ENCODE results near the gene C1QTNF5.

Gene C1QTNF5

GRCh38 chr11:119356349-119357031, 15.8 kb upstream of the C1QTNF5 start:
- peak; percentile 20 to 63 (median 46) for DNase-seq

DNA sequence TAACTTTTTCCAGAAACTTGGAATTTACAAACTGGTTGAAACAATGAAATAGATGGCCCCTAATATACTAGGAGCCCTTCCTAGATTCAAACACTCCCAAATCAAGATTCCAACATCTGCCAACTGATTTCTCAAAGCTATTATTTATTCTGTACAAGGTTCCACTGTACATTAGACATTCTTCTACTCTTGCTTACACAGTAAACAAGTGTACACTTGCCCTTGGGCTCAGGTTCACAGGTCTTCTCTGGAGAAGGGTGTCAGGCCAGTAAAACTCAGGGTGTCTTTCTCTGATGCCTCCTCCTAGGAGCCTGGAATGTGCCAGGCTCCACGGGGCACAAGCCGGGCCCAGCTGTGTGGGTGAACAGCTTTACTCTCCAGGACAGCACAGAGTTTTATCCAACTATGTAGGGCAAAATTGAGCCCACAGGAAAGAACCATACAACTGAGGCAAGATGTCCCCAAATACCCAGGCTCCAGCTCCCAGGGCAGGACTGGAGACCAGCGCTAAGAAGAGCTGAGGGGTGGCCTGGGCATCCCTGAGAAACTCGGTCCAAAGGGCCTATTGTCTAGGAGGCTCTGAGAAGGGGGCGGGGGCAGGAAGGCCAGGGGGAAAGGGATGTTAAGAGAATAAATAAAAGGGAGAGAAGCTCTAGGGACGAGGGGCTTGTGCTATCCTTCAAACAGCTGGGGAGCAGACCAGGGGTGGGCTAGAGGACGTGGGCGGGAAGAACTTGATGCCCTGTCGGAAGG, 14.6 kb upstream of the C1QTNF5 start:
- DNase-seq, result no peak

- DNase-seq, result no peak
These were observed 12.2 kb upstream of the C1QTNF5 start for GRCh38 chr11:119352857-119353260.

DNA sequence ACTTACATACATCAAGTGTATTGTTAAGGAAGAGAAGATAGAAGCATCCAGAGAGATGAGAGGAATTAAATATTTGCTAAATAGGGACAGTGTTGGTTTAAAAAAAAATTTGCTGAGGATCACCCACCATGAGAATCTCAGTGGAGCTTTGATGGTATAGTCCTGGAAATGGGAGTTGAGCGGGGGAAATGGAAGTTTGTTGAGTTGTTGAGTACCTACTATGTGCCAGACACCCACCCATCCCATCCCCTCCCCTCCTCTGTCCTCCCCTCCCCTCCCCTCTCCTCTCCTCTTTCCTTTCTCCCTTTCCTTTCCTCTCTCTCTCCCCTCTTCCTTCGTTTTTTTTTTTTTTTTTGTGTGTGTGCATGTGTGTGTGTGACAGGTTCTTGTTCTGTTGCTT, 10.5 kb upstream of the C1QTNF5 start:
- DNase-seq, result no peak

DNA sequence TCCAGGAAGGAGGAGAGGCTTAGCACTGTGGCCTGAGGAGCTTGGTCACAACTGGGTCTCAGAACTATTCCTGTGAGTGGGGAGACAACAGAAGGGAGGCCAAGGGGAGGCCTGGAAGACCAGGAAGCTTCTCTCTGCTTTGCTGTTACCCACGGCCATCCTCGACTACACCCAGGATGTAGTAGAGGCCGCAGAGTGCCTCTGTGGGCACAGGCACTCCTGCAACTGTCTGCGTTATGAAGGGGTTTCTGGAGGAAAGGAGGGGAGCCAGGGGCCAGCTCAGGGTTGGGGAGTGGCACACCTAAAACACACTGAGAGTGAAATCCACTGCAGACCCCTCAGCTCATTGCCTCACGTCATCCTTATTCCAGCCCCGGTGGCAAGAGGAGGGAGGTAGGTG, 9.6 kb upstream of the C1QTNF5 start:
- DNase-seq, result no peak

DNA sequence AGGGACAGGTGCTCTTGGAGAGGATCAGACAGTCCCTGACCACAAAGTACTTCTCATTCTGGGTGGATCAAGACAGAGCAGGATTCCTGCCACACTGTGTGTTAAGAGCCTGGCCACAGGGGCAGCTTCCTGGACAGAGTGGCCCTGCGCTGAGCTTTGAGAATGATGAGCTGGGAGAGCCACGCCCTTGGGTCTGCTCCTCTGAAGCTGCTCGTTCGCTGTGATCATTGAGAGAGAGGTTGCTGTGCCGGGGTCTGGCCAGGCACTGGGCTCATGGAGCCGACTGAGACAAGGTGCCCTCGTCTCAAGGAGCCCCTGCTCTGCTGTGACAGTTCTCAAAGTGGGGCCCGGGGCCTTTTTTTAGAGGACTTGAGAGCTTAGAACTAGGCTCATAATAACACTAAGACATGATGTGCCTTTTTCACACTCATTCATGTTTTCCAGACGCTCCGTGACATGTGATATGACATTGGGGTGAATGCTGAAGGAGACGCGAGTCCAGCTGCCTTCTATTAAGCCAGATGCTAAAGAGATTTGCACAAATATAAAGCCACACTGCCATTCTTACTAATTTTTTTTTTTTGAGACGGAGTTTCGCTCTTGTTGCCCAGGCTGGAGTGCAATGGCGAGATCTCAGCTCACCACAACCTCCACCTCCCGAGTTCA, 7.4 kb upstream of the C1QTNF5 start:
- no peak for DNase-seq

DNA sequence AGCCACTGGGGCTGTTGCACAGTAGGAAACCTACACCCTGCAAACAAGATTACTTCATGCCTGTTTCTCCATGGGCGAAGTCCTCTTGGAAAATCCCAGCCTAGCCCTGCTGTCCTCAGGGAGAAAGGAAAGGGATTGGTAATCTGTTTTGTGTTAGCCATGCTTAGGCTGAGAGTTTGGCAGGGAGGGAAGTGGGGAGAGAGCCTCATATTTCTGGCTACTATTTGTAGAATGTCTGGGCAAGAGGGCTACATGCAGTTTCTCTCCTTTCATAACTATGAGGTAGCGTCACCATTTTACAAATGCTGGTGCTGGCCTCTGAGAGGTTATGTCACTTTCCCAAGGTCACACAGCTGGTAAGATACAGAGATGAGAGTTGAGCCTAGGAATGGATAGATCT, 6.6 kb upstream of the C1QTNF5 start:
- DNase-seq, result no peak

GRCh38 chr11:119346605-119347004, 5.9 kb upstream of the C1QTNF5 start, which contains the start of gene MFRP:
TSS of gene MFRP (minus strand) at chr11:119346705. CDS start at chr11:119346513, 192 bp downstream.
- no peak for DNase-seq

DNA sequence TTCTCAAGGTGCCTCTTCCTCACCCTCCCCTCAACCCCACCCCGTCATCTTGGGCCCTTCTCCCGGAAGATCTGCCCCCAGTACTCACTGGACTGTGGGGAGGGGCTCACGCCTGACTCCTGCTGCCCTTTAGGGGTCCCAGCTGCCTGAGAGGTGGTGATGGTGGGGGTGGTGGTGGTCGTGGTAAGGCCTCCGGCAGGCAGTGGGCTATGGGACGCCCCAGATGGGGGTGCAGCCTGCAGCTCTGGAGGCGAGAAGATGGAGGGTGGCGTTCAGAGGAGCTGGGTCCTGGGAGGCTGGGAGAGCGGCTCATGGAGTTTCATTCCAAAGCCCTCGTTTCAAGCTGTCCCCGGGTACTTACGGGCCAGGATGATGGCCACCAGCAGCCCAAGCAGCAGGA, 5.0 kb upstream of the C1QTNF5 start:
- no peak for DNase-seq

DNA sequence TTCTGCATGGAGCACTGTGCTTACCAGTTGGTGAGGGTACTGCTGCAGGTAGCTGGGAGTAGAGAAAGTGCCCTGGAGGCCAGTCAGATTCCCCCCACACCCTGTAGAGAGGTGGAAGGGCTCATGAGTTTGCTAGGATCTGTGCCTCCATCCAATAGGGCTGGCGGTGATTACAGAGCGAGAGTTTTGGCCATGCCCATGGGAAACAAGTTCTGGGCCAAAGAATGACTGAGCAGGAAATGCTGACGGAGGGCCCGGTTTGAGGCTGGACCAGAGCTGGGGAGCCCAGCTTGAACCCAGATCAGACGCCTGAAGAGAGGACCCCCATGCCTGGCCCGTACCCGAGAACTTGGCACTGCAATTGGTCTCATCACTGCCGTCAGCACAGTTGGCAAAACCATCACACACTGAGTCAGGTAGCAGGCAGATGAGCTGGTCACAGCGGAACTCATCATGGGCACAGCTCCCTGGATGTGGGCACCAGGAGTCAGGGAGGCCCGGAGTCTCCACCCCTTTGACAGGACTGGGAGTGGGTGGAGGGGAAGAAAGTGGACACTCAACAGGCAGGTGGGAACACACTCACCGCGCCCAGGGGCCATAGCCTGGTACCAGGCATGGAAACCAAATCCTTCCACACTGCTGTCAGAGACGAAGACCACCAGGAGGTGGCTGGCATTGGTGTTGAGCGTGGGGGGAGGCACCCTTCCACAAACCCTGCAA, 3.8 kb upstream of the C1QTNF5 start:
- no peak for DNase-seq

DNA sequence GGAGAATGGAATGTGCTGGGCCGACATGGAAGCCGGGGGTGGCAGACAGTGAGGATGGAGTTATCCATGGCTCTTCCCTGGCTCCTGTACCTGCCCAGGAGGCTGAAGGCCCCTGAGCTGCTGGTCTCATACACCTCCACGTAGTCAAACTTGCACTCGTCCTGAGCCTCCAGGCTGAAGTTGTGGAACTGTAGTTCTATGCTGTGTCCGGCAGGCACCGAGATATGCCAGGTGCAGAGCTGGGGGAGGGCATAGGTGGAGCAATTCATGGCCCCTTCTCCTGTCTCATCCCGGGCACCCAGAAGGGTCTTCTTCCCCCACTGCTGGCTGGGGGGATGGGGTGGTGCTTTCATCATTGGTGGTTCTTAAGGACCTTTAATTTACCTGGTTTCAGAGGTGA, 3.0 kb upstream of the C1QTNF5 start:
- DNase-seq, result no peak

GRCh38 chr11:119342362-119343130, 1.9 kb upstream of the C1QTNF5 start:
- DNase-seq, result no peak

GRCh38 chr11:119342023-119342300, 1.3 kb upstream of the C1QTNF5 start:
- no peak for DNase-seq

DNA sequence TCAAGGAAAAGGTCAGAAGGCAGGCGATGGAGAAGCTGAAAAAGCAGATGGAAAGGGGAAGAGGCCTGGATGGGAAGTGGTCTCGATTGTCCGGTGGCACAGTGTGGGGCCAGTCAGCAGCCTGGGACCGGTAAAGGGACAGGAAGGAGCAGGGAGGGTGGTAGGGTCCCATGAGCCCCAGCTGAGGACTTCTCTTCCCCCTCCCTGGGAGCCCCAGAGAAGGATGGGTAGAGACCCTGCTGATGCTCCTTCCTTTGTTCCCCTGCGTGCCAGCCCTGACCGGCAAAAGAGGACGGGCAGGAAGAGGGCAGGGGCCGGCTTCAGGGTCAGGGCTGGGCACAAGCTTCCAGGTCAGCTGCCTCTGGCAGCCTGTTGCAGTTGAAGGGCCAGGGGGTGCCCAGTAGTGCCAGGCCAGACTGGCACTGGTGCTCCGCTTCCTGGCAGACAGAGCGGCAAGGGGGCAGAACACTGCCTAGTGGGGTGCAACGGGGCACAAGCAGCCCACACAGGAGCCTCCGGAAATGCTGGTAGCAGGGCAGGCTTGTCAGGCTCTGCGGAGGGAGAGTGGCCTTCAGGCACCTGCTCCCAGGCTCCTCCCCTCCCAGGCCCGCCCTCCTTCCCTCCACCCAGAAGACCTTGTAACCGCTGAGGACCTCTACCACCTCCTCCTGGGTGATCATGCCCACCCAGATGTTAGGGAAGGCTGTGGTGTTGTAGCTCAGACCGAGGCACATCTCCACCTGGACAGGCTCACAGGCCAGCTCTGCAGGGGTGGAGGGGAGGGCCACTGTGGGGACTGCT, 739 bp upstream of the C1QTNF5 start:
- no peak for DNase-seq

DNA sequence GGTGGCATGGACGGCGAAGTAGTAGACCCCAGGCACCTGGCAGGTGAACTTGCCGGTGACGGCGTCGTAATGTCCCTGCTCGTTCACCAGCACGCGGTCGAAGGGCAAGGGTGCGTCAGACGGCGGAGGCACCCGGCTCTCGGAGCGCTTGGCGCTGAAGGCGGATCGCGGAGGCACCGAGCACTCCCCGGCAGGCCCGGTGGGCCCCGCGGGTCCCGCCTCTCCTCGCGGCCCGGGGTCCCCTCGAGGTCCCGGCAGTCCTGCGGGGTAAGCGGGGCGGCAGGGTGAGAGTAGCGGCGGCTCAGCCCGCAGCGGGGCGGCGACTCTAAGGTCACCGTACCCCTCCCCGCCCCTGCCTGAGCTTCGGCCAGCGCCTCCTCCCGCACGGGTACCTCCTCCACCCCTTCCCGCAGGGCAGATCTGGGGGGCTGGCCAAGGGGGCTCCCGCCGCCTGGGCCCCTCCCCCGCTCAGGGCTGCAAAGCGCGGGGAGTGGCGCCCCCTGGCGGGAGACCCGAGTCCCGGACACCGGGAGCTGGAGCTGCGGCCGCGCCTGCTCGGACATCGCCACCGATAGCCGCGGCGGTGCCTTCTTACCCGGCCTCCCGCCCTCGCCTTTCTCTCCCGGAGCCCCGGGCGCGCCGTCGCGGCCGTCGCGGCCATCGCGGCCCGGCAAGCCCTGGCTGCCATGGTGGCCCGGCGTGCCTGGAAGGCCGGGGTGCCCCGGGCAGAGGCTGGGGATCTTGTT, 921 bp downstream of the C1QTNF5 start:
- peak in 2 of 4 experiments; percentile 21 to 22 for DNase-seq

- DNase-seq, result no peak
These were observed 1.6 kb downstream of the C1QTNF5 start for GRCh38 chr11:119338965-119339588.

- peak in 3 of 4 experiments; percentile 23 to 53 (median 25) for DNase-seq
These were observed 2.3 kb downstream of the C1QTNF5 start for GRCh38 chr11:119338318-119338890.

- DNase-seq, result no peak
These were observed 2.9 kb downstream of the C1QTNF5 start for GRCh38 chr11:119337581-119338317.

- DNase-seq, result no peak
These were observed 3.8 kb downstream of the C1QTNF5 start for GRCh38 chr11:119336744-119337469.
